ENCODE data around the gene RGSL1. TPM values are rescaled to one million over a fixed set of nuclear protein-coding genes. Genes with fewer than 3 reads are reported as not detected.

Gene RGSL1
- total RNA-seq, 1 experiment from 2014 or later: not detected

GRCh38 chr1:182598296-182598695 lies 148.3 kb downstream of the RGSL1 start:
- H3K4me3 ChIP-seq (ENCODE audit: low read depth in 2 of 2, low read length in 2 of 2): no peak overlapping the region
- no peak for TF ChIP-seq POLR2AphosphoS5 (IDR thresholded peaks at IDR 0.05; ENCODE audit: low read depth, low read length)
- TF ChIP-seq REST (IDR thresholded peaks at IDR 0.05; ENCODE audit: insufficient read depth in 1 of 2, low read depth in 2 of 2, low read length in 1 of 2): no peak
- no peak for TF ChIP-seq SIN3A (IDR thresholded peaks at IDR 0.05; ENCODE audit: borderline replicate concordance, insufficient read depth, low read depth, low read length)
- TF ChIP-seq TCF7L2 (IDR thresholded peaks at IDR 0.05; ENCODE audit: low read depth, low read length): no peak
- TF ChIP-seq CTCF (IDR thresholded peaks at IDR 0.05): no peak
- POLR2A ChIA-PET: no interaction called here
- intact Hi-C loops (cut with micrococcal nuclease; ENCODE audit: unreplicated experiment): loop anchor here (10.0 kb wide), 1 partner anchor 513 kb away; no protein-coding TSS in a partner anchor
- peaks cover 7% of the 10 kb centered on the region for H3K27me3 ChIP-seq (ENCODE audit: control insufficient read depth, insufficient read depth, low read length)
- DNase-seq (ENCODE audit: low read depth, low spot score) (no peak), ATAC-seq (no peak)
- in situ Hi-C loops (cut with HindIII; ENCODE audit: low pct_unique_long_range_greater_than_20kb, low sequenced_read_pairs): no loop called here
- no peaks in the 10 kb centered on the region for H3K36me3 ChIP-seq (ENCODE audit: control insufficient read depth, insufficient read depth, low read length)
- H3K9me3 ChIP-seq (ENCODE audit: control insufficient read depth, insufficient read depth, low read depth, low read length): no peaks in the 10 kb centered on the region
- BruUV-seq (replicated peaks): no TSS peak
- CTCF ChIA-PET: interaction anchor here (0.6 to 2.8 kb wide), 3 partner anchors 185 to 517 kb away, joined by 3 to 13 read pairs (median 3); no protein-coding TSS in a partner anchor
- no peak overlapping the region for H3K27ac ChIP-seq (ENCODE audit: low read length)
- no peaks in the 10 kb centered on the region for H3K4me1 ChIP-seq (ENCODE audit: control insufficient read depth, insufficient read depth, low read length)

DNA sequence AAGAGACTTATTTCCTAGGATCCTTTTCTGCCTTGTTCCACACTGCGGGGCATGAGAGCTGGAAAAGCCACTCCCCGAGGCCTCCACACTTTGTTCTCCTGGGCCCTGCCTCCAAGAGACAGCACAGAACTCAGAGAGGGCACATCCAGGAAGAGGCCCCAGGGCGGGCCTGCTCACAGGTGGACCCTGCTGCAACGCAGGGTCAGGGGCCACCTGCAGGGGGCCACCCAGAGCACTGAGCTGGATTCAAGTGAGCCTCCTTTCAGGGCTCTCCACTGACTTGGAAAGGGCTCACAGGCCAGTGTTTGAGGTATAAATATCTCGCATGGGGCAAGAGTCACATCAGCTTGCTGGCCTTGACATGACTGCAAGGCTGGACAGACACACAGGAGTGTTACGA lies 149.4 kb downstream of the RGSL1 start:
- Histone ChIP-seq H3K9me3 (ENCODE audit: control insufficient read depth, insufficient read depth, low read depth, low read length) (no peaks in the 10 kb centered on the region), H3K27ac (ENCODE audit: low read length) (no peak overlapping the region), H3K36me3 (ENCODE audit: control insufficient read depth, insufficient read depth, low read length) (no peaks in the 10 kb centered on the region; the same call in 1 of the 2 replicates), H3K4me1 (ENCODE audit: control insufficient read depth, insufficient read depth, low read length) (no peaks in the 10 kb centered on the region), H3K27me3 (ENCODE audit: control insufficient read depth, insufficient read depth, low read length) (peaks cover 11% of the 10 kb centered on the region), H3K4me3 (ENCODE audit: low read depth in 2 of 2, low read length in 2 of 2) (no peak overlapping the region)
- ChIA-PET CTCF (interaction anchor here (0.8 to 2.8 kb wide), 2 partner anchors 184 to 186 kb away, joined by 4 to 13 read pairs; no protein-coding TSS in a partner anchor), POLR2A (no interaction called here)
- ATAC-seq: no peak
- DNase-seq (ENCODE audit: low read depth, low spot score): no peak
- BruUV-seq (replicated peaks): no TSS peak
- TF ChIP-seq SIN3A (IDR thresholded peaks at IDR 0.05; ENCODE audit: borderline replicate concordance, insufficient read depth, low read depth, low read length): no peak
- TF ChIP-seq TCF7L2 (IDR thresholded peaks at IDR 0.05; ENCODE audit: low read depth, low read length): no peak
- peak; percentile 45 for TF ChIP-seq CTCF (IDR thresholded peaks at IDR 0.05)
- TF ChIP-seq REST (IDR thresholded peaks at IDR 0.05; ENCODE audit: insufficient read depth in 1 of 2, low read depth in 2 of 2, low read length in 1 of 2): no peak
- TF ChIP-seq POLR2AphosphoS5 (IDR thresholded peaks at IDR 0.05; ENCODE audit: low read depth, low read length): no peak
- intact Hi-C loops (cut with micrococcal nuclease; ENCODE audit: unreplicated experiment): loop anchor here (10.0 kb wide), 1 partner anchor 515 kb away; no protein-coding TSS in a partner anchor
- in situ Hi-C loops (cut with HindIII; ENCODE audit: low pct_unique_long_range_greater_than_20kb, low sequenced_read_pairs): no loop called here

Data from Panc1 (cell line).